H1 (cell line): Measurements from ENCODE around the gene CPSF7. TPM values are rescaled to one million over a fixed set of nuclear protein-coding genes. Genes with fewer than 3 reads are reported as not detected.

Experiments
- CTCF ChIA-PET: fragments of 300-600 bp; sonication (Branson Sonifier 250); formaldehyde crosslinking; loops from one replicate; lab custom pipeline; 2021; ENCODE audit not compliant: partially characterized antibody; lab: Charles Lee
- POLR2A ChIA-PET: fragments of 300-600 bp; sonication (Branson Sonifier 250); formaldehyde crosslinking; loops from one replicate; lab custom pipeline; 2021; ENCODE audit warnings: inconsistent platforms; ENCODE audit not compliant: partially characterized antibody; lab: Charles Lee
- DNase-seq, 2 experiments: peaks; one replicate each; pipeline versions ENCODE4 v3.0.0 to v3.0.0-alpha.2; 2010 to 2022; ENCODE audit warnings: low spot score in 2 of 2, low read depth in 1 of 2, mixed read lengths in 1 of 2
- FAIRE-seq: peaks from 2 replicates; lab custom pipeline; 2011; peaks lifted over from hg19 to GRCh38; lab: Jason Lieb, UNC
- H2AFZ ChIP-seq: 2 replicates; pipeline ENCODE4 v1.8.1; 2012; ENCODE audit warnings: low read length, inconsistent platforms
- H2AK5ac ChIP-seq: 2 replicates; pipeline ENCODE4 v1.6.1; 2013; ENCODE audit warnings: low read depth, low read length
- H2BK120ac ChIP-seq: replicated peaks from 2 replicates; pipeline ENCODE3; 2013; ENCODE audit warnings: low read depth, low read length, inconsistent platforms
- H2BK12ac ChIP-seq: 2 replicates; pipeline ENCODE4 v1.6.1; 2013; ENCODE audit warnings: low read depth, low read length
- H2BK15ac ChIP-seq: 2 replicates; pipeline ENCODE4 v1.6.1; 2013; ENCODE audit warnings: low read length
- H2BK20ac ChIP-seq: 2 replicates; pipeline ENCODE4 v1.6.1; 2013; ENCODE audit warnings: low read length
- H2BK5ac ChIP-seq: 2 replicates; pipeline ENCODE4 v1.6.1; 2013; ENCODE audit warnings: low read depth, low read length
- H3K14ac ChIP-seq: 2 replicates; pipeline ENCODE4 v1.6.1; 2013; ENCODE audit warnings: inconsistent platforms; ENCODE audit not compliant: insufficient read length
- H3K18ac ChIP-seq: 2 replicates; pipeline ENCODE4 v1.6.1; 2013; ENCODE audit warnings: low read length; ENCODE audit errors: extremely low read depth
- H3K23ac ChIP-seq: 2 replicates; pipeline ENCODE4 v1.6.1; 2013; ENCODE audit warnings: inconsistent platforms; ENCODE audit not compliant: insufficient read length
- H3K23me2 ChIP-seq: 2 replicates; pipeline ENCODE4 v1.6.1; 2013; ENCODE audit warnings: low read depth, low read length
- H3K27ac ChIP-seq: 2 replicates; pipeline ENCODE4 v1.6.1; 2011; ENCODE audit warnings: low read depth, low read length, inconsistent platforms
- H3K27me3 ChIP-seq, 4 experiments: replicated peaks in 1 of 4; 1 replicate in 1 of 4; 2 replicates in 3 of 4; pipeline versions ENCODE4 v1.6.1 to v1.8.1; 2011 to 2013; ENCODE audit warnings: low read length in 3 of 4, mild to moderate bottlenecking in 3 of 4, inconsistent platforms in 2 of 4, mixed read lengths in 2 of 4, moderate library complexity in 1 of 4; ENCODE audit not compliant: control insufficient read depth in 3 of 4, insufficient read depth in 3 of 4; ENCODE audit errors: extremely low read depth in 1 of 4
- H3K36me3 ChIP-seq, 4 experiments: 2 replicates each; pipeline versions ENCODE4 v1.6.1 to v1.8.1; 2011 to 2013; ENCODE audit warnings: mild to moderate bottlenecking in 4 of 4, low read length in 3 of 4, moderate library complexity in 2 of 4, control low read depth in 1 of 4, inconsistent platforms in 1 of 4; ENCODE audit not compliant: insufficient read depth in 4 of 4, control insufficient read depth in 2 of 4
- H3K4ac ChIP-seq: replicated peaks from 2 replicates; pipeline ENCODE3; 2013; ENCODE audit warnings: low read length, low read depth, mixed read lengths, inconsistent platforms; ENCODE audit not compliant: insufficient read length
- H3K4me1 ChIP-seq, 4 experiments: replicated peaks in 1 of 4; 1 replicate in 1 of 4; 2 replicates in 3 of 4; pipeline versions ENCODE4 v1.6.1 to v1.8.1; 2011 to 2013; ENCODE audit warnings: low read length in 3 of 4, inconsistent platforms in 2 of 4, mixed read lengths in 1 of 4; ENCODE audit not compliant: insufficient read depth in 4 of 4, control insufficient read depth in 3 of 4
- H3K4me2 ChIP-seq, 2 experiments: 2 replicates each; pipeline versions ENCODE4 v1.6.1 to v1.8.1; 2011 to 2013; ENCODE audit warnings: low read depth in 2 of 2, low read length in 2 of 2, control low read depth in 1 of 2, inconsistent platforms in 1 of 2, mild to moderate bottlenecking in 1 of 2; ENCODE audit not compliant: insufficient read depth in 1 of 2
- H3K4me3 ChIP-seq, 4 experiments: fragments of 200-600, 300-600 bp in 1 of 4; sonication (generic), shearing (Covaris generic), sonication (Bioruptor Twin) in 1 of 4; 2 replicates each; pipeline versions ENCODE4 v1.5.1 to v1.8.1; 2011 to 2016; ENCODE audit warnings: low read length in 4 of 4, low read depth in 3 of 4, control low read depth in 2 of 4, inconsistent platforms in 2 of 4, mild to moderate bottlenecking in 2 of 4, mixed read lengths in 1 of 4, moderate library complexity in 1 of 4; ENCODE audit not compliant: insufficient read depth in 2 of 4; ENCODE audit errors: extremely low read depth in 1 of 4
- H3K56ac ChIP-seq: replicated peaks from 2 replicates; pipeline ENCODE3; 2013; ENCODE audit warnings: low read depth, mild to moderate bottlenecking, mixed read lengths, low read length, inconsistent platforms; ENCODE audit not compliant: insufficient read length
- H3K79me1 ChIP-seq: 2 replicates; pipeline ENCODE4 v1.6.1; 2013; ENCODE audit warnings: low read depth, low read length, control low read depth
- H3K79me2 ChIP-seq, 2 experiments: 2 replicates each; pipeline versions ENCODE4 v1.6.1 to v1.8.1; 2012 to 2013; ENCODE audit warnings: low read length in 2 of 2, mild to moderate bottlenecking in 2 of 2, inconsistent platforms in 1 of 2; ENCODE audit not compliant: insufficient read depth in 2 of 2, control insufficient read depth in 1 of 2
- H3K9ac ChIP-seq, 4 experiments: replicated peaks in 1 of 4; 1 replicate in 1 of 4; 2 replicates in 3 of 4; pipeline versions ENCODE4 v1.6.1 to v1.8.1; 2011 to 2013; ENCODE audit warnings: low read depth in 3 of 4, low read length in 3 of 4, control low read depth in 2 of 4, mild to moderate bottlenecking in 2 of 4, moderate library complexity in 2 of 4, inconsistent platforms in 1 of 4; ENCODE audit errors: extremely low read depth in 1 of 4
- H3K9me3 ChIP-seq, 2 experiments: 2 replicates each; pipeline versions ENCODE4 v1.6.1 to v1.8.1; 2012 to 2013; ENCODE audit warnings: mild to moderate bottlenecking in 2 of 2, moderate library complexity in 2 of 2, control low read depth in 1 of 2, inconsistent platforms in 1 of 2, low read depth in 1 of 2, low read length in 1 of 2, mixed read lengths in 1 of 2; ENCODE audit not compliant: insufficient read depth in 2 of 2
- H4K20me1 ChIP-seq, 2 experiments: replicated peaks in 1 of 2; 2 replicates each; pipeline versions ENCODE3 to v1.8.1; 2011 to 2013; ENCODE audit warnings: inconsistent platforms in 2 of 2, low read length in 2 of 2, mild to moderate bottlenecking in 1 of 2; ENCODE audit not compliant: insufficient read depth in 2 of 2, control insufficient read depth in 1 of 2
- H4K5ac ChIP-seq: 2 replicates; pipeline ENCODE4 v1.6.1; 2013; ENCODE audit warnings: low read length, low read depth, mixed read lengths, inconsistent platforms; ENCODE audit not compliant: insufficient read length
- H4K8ac ChIP-seq: 2 replicates; pipeline ENCODE4 v1.8.0; 2013; ENCODE audit warnings: mild to moderate bottlenecking, moderate library complexity, low read length, inconsistent platforms; ENCODE audit not compliant: insufficient read depth; ENCODE audit errors: extremely low read depth
- H4K91ac ChIP-seq: replicated peaks from 2 replicates; pipeline ENCODE3; 2013; ENCODE audit warnings: low read length, mixed read lengths, inconsistent platforms; ENCODE audit not compliant: insufficient read length
- ATF2 ChIP-seq: IDR thresholded peaks from 2 replicates; pipeline ENCODE4 v1.6.1; 2012; ENCODE audit warnings: low read length, inconsistent platforms
- CHD1 ChIP-seq: IDR thresholded peaks from 2 replicates; pipeline ENCODE4 v1.6.1; 2012; ENCODE audit warnings: low read depth, low read length, improper control_type of control experiment
- CREB1 ChIP-seq: IDR thresholded peaks from 2 replicates; pipeline ENCODE4 v1.6.1; 2012; ENCODE audit warnings: inconsistent platforms
- GTF2F1 ChIP-seq: IDR thresholded peaks from 2 replicates; pipeline ENCODE4 v1.6.1; 2012; ENCODE audit warnings: low read depth, low read length, improper control_type of control experiment, borderline replicate concordance
- HDAC6 ChIP-seq: IDR thresholded peaks from one replicate; pipeline ENCODE4 v1.7.1; 2012; ENCODE audit warnings: low read depth, mild to moderate bottlenecking, inconsistent platforms, low read length, moderate library complexity
- MAFK ChIP-seq: IDR thresholded peaks from 2 replicates; pipeline ENCODE4 v1.6.1; 2012; ENCODE audit warnings: low read depth, mild to moderate bottlenecking, improper control_type of control experiment, low read length
- NANOG ChIP-seq: IDR thresholded peaks from 2 replicates; pipeline ENCODE4 v1.6.1; 2011; ENCODE audit warnings: low read length, low read depth, mild to moderate bottlenecking, inconsistent platforms; ENCODE audit not compliant: insufficient read depth, poor library complexity, severe bottlenecking
- RXRA ChIP-seq: IDR thresholded peaks from 2 replicates; pipeline ENCODE4 v1.6.1; 2011; ENCODE audit warnings: low read depth, mild to moderate bottlenecking, low read length, moderate library complexity; ENCODE audit not compliant: insufficient read depth
- SP4 ChIP-seq: IDR thresholded peaks from 2 replicates; pipeline ENCODE4 v1.6.1; 2012; ENCODE audit warnings: low read length, inconsistent platforms
- WGBS, 2 experiments: shearing (Covaris generic) in 1 of 2; methylation state at CpG; one replicate each; pipeline versions ENCODE4 v1.1.6 to v1.1.7; 2013 to 2015; ENCODE audit warnings: low lambda C conversion rate in 2 of 2, mixed read lengths in 2 of 2, inconsistent platforms in 1 of 2, low coverage in 1 of 2, missing lambda C conversion rate in 1 of 2; ENCODE audit not compliant: insufficient replicate concordance in 2 of 2, insufficient coverage in 1 of 2, insufficient read length in 1 of 2; ENCODE audit errors: extremely low coverage in 1 of 2, missing lambda C conversion rate in 1 of 2; 5-methylcytosine and 5-hydroxymethylcytosine counted together
- polyA plus RNA-seq, 7 experiments: library from polyadenylated mRNA; depleted of rRNA in 3 of 7; stranded (reverse) in 5 of 7; unstranded in 2 of 7; fragments of >200 nt in 5 of 7; fragments of 200-250 nt in 2 of 7; gene quantifications; 1 replicate in 5 of 7; 2 replicates in 1 of 7; 4 replicates in 1 of 7; pipeline versions ENCODE4 v1.2.1 to v1.2.3, GENCODE V29; 2011 to 2013; ENCODE audit warnings: missing spikeins in 2 of 7, mixed read lengths in 2 of 7
- total RNA-seq: library from RNA; stranded (reverse); fragmentation: NEBNext Ultra II Directional; extraction: Animal tissue kit (Norgen Biotek cat#: 25700); gene quantifications from 2 replicates; pipeline ENCODE4 v1.2.1, GENCODE V29; 2021
- TF ChIP-seq, protein P1 (sequence below), 3 experiments: IDR thresholded peaks; 1 replicate in 2 of 3; 2 replicates in 1 of 3; pipeline versions ENCODE4 v1.5.1 to v1.6.1; 2011; ENCODE audit warnings: low read length in 3 of 3, mild to moderate bottlenecking in 3 of 3, inconsistent platforms in 2 of 3, low read depth in 1 of 3, moderate library complexity in 1 of 3; ENCODE audit not compliant: insufficient read depth in 1 of 3; ENCODE audit errors: control extremely low read depth in 1 of 3

CPSF7 gene
- total and polyA plus RNA-seq, 2 of the 8 experiments (the other 6 are each of a cell fraction or from before 2014, with no cell fraction given) = 95.9 to 122 TPM

GRCh38 chr11:61359516-61359915 lies 70.3 kb downstream of the CPSF7 start:
- H4K20me1 ChIP-seq = no peaks in the 10 kb centered on the region
- H3K27me3 ChIP-seq = no peaks in the 10 kb centered on the region
- H3K9me3 ChIP-seq = no peaks in the 10 kb centered on the region
- no peak overlapping the region for H2BK20ac ChIP-seq
- no peak overlapping the region for H3K14ac ChIP-seq
- H3K4me2 ChIP-seq = no peak overlapping the region
- H3K27ac ChIP-seq = no peak overlapping the region
- peaks cover 3 to 23% of the 10 kb centered on the region in 2 experiments for H3K79me2 ChIP-seq
- H3K4me1 ChIP-seq = no peaks in the 10 kb centered on the region
- H3K36me3 ChIP-seq = peaks cover 5 to 6% (median 6%) of the 10 kb centered on the region in 4 experiments; a peak in 7 of 8 replicates
- no peak overlapping the region; a peak in 1 of 7 replicates for H3K9ac ChIP-seq
- H3K79me1 ChIP-seq = peaks cover 6% of the 10 kb centered on the region
- WGBS, 2 experiments = 100% methylated on average over 6 of the region's 6 CpGs; no CpG with 5 or more reads in 1 of the 2 experiments
- H3K56ac ChIP-seq = no peak overlapping the region
- H3K4me3 ChIP-seq = no peak overlapping the region
- H4K8ac ChIP-seq = no peak overlapping the region
- H2BK15ac ChIP-seq = no peak overlapping the region
- no peak overlapping the region for H3K23ac ChIP-seq
- no peak overlapping the region for H4K91ac ChIP-seq
- POLR2A ChIA-PET = interaction anchor here (0.6 to 39.7 kb wide), 7 partner anchors 7 to 69 kb away, joined by 3 to 1106 read pairs (median 70); partner anchors contain the start of genes CPSF7, CYB561A3, DDB1 and SDHAF2
- H2AK5ac ChIP-seq = no peak overlapping the region
- peaks cover 14% of the 10 kb centered on the region for H3K23me2 ChIP-seq
- CTCF ChIA-PET = interaction anchor here (0.7 to 22.8 kb wide), 4 partner anchors 22 to 181 kb away, joined by 4 to 255 read pairs (median 102); partner anchors contain the start of genes DDB1 and TKFC
- DNase-seq = no peak
- H2BK5ac ChIP-seq = no peak overlapping the region
- H3K18ac ChIP-seq = no peak overlapping the region
- no peak overlapping the region for H2BK12ac ChIP-seq
- H2BK120ac ChIP-seq = no peak overlapping the region
- no peak overlapping the region for H3K4ac ChIP-seq
- FAIRE-seq = no peak
- no peak overlapping the region for H4K5ac ChIP-seq
- no peak overlapping the region for H2AFZ ChIP-seq
- no peak for TF ChIP-seq CHD1
- no peak for TF ChIP-seq CREB1
- no peak for TF ChIP-seq SP4
- TF ChIP-seq MAFK = no peak
- TF ChIP-seq NANOG = no peak
- no peak for TF ChIP-seq RXRA
- no peak for TF ChIP-seq ATF2
- TF ChIP-seq GTF2F1 = no peak
- TF ChIP-seq, protein P1, sequence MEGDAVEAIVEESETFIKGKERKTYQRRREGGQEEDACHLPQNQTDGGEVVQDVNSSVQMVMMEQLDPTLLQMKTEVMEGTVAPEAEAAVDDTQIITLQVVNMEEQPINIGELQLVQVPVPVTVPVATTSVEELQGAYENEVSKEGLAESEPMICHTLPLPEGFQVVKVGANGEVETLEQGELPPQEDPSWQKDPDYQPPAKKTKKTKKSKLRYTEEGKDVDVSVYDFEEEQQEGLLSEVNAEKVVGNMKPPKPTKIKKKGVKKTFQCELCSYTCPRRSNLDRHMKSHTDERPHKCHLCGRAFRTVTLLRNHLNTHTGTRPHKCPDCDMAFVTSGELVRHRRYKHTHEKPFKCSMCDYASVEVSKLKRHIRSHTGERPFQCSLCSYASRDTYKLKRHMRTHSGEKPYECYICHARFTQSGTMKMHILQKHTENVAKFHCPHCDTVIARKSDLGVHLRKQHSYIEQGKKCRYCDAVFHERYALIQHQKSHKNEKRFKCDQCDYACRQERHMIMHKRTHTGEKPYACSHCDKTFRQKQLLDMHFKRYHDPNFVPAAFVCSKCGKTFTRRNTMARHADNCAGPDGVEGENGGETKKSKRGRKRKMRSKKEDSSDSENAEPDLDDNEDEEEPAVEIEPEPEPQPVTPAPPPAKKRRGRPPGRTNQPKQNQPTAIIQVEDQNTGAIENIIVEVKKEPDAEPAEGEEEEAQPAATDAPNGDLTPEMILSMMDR (IDR thresholded peaks at IDR 0.05; ENCODE audit: control extremely low read depth in 1 of 3, insufficient read depth in 1 of 3, low read depth in 1 of 3, low read length in 3 of 3) = no peak
- TF ChIP-seq HDAC6 = no peak
